Thyroid gland (tissue), 4 donors: ENCODE data around the gene GLRA3.

Source experiments
- CTCF ChIP-seq, 6 experiments: fragments of 200-600 bp in 3 of 6; fragments of 450-650 bp in 3 of 6; sonication (generic) in 3 of 6; IDR thresholded peaks; one replicate each; pipeline ENCODE4 v1.5.1; 2016 to 2019; ENCODE audit warnings: antibody characterized with exemption in 6 of 6, mild to moderate bottlenecking in 2 of 6, inconsistent platforms in 1 of 6, moderate library complexity in 1 of 6
- POLR2A ChIP-seq, 2 donors: fragments of 450-650 bp; IDR thresholded peaks; one replicate each; pipeline ENCODE4 v1.6.1; 2017; ENCODE audit warnings: antibody characterized with exemption in 2 of 2, mild to moderate bottlenecking in 2 of 2, moderate library complexity in 1 of 2

- TF ChIP-seq CTCF (IDR thresholded peaks at IDR 0.05): no peak
- TF ChIP-seq POLR2A (IDR thresholded peaks at IDR 0.05): no peak
These were observed 156.8 kb downstream of the GLRA3 start for GRCh38 chr4:174672276-174672675.
